GM12864 (cell line): ENCODE measurements around the gene SPACDR.

Source experiments
- DNase-seq: peaks from one replicate; pipeline ENCODE4 v3.0.0-alpha.2; 2011; ENCODE audit warnings: low read depth
- H3K4me3 ChIP-seq: 2 replicates; pipeline ENCODE4 v1.5.1; 2011; ENCODE audit warnings: mild to moderate bottlenecking, low read depth, low read length, control low read depth
- TF ChIP-seq, protein P1 (sequence below): IDR thresholded peaks from 2 replicates; pipeline ENCODE4 v1.5.1; 2011; ENCODE audit warnings: low read depth, mild to moderate bottlenecking, moderate library complexity, low read length, control low read depth, inconsistent platforms; ENCODE audit errors: missing control alignments

SPACDR gene

DNA sequence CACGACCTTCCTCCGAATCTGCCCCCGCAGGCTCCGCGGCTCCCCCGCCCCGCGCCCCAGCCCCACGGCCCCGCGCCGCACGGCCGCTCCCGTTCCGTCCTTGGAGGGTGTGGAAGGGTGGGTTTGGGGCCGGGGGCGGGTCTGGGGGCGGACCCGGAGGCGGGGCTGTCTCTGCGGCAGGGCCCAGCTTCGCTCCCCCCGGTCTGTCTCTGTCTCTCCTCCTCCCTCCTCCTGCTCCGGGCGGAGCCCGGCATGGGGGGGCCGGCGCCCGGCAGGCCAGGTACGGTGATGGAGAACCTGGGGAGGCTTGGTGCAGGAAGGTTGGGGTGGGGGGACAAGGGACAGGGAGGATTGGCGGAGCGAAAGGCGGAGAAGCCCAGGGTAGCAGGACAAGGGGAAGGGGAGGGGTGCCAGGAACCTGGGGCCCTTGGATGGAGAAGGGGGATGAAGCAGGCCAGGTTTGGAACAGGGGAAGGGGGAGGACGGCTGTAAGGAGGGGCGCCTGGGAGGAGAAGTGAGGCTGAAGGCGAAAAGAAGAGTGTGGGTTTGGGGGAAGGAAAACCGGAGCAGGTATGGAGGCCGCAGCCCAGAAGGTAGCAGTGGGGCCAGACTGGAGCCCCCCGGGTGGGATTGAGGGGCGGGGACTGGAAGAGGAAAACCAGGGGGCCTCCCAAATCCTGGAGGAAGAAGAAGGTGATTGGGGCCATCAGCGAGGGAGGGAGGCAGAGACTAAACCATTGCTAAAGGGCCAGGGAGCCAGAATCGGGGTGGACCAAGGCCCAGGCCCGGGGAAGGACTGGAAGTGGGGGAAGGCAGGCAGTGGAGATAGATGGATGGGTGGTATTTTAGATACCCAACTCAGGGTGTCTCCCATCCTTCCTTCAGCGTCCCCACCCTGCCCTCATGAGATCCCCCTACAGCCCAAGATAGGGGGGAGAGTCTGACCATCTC is 19.9 kb upstream of the SPACDR start, which contains the start of gene NYAP1:
NYAP1 (plus strand) TSS at position 206 of the 951 bp plus-strand sequence. CDS start 1,385 bp downstream, outside the sequence.
- DNase-seq, result no peak
- TF ChIP-seq, protein P1, sequence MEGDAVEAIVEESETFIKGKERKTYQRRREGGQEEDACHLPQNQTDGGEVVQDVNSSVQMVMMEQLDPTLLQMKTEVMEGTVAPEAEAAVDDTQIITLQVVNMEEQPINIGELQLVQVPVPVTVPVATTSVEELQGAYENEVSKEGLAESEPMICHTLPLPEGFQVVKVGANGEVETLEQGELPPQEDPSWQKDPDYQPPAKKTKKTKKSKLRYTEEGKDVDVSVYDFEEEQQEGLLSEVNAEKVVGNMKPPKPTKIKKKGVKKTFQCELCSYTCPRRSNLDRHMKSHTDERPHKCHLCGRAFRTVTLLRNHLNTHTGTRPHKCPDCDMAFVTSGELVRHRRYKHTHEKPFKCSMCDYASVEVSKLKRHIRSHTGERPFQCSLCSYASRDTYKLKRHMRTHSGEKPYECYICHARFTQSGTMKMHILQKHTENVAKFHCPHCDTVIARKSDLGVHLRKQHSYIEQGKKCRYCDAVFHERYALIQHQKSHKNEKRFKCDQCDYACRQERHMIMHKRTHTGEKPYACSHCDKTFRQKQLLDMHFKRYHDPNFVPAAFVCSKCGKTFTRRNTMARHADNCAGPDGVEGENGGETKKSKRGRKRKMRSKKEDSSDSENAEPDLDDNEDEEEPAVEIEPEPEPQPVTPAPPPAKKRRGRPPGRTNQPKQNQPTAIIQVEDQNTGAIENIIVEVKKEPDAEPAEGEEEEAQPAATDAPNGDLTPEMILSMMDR, result no peak
- H3K4me3 ChIP-seq, result peak within 1 kb of the TSS; percentile 50

- TF ChIP-seq, protein P1, result peak; percentile 83
- peak overlapping the region; percentile 50 for H3K4me3 ChIP-seq
- DNase-seq, result no peak
Observed at GRCh38 chr7:100483090-100483721, 19.1 kb upstream of the SPACDR start.

GRCh38 chr7:100482728-100483089 is 18.6 kb upstream of the SPACDR start:
- TF ChIP-seq, protein P1, result no peak
- H3K4me3 ChIP-seq, result peak overlapping the region; percentile 50
- DNase-seq, result no peak

GRCh38 chr7:100481466-100481865 is 17.4 kb upstream of the SPACDR start:
- TF ChIP-seq, protein P1, result no peak
- no peak overlapping the region for H3K4me3 ChIP-seq

GRCh38 chr7:100478958-100479660 is 15.0 kb upstream of the SPACDR start, which contains the start of gene TSC22D4:
TSS of gene TSC22D4 (minus strand) at chr7:100479214. CDS start at chr7:100478038, 1,176 bp downstream.
- H3K4me3 ChIP-seq, result peak within 1 kb of the TSS; percentile 70
- TF ChIP-seq, protein P1, result no peak
- peak; percentile 84 for DNase-seq

More at GRCh38 chr7:100481466-100481865, 17.4 kb upstream of the SPACDR start:
- no peak for DNase-seq

- DNase-seq, result no peak
- TF ChIP-seq, protein P1, result no peak
- peak overlapping the region; percentile 70 for H3K4me3 ChIP-seq
Observed at GRCh38 chr7:100477871-100478267, 13.8 kb upstream of the SPACDR start.
